Naive thymus-derived CD4-positive, alpha-beta T cell (primary cell): Measurements from ENCODE around the gene RABL2B. TPM values are rescaled to one million over a fixed set of nuclear protein-coding genes. Genes with fewer than 3 reads are reported as not detected.
A peak's percentile ranks its signal among the peaks of the same experiment; 100 is the strongest.
"Not testable (repeated sequence)": the region's sequence is repeated elsewhere in the genome, so short reads cannot be mapped to it uniquely, and the experiment has no call there.

Experiments used
- ATAC-seq: fragments of 150-1000 bp; cut with Tn5 transposase; 2 replicates; pipeline ENCODE4 v1.10.0; 2021; ENCODE audit warnings: mild to moderate bottlenecking, moderate library complexity
- CTCF ChIA-PET: fragments of 350-600 bp; sonication (Branson Sonifier 250); formaldehyde crosslinking; loops from one replicate; lab custom pipeline; 2021; ENCODE audit warnings: antibody characterized with exemption; lab: Charles Lee
- POLR2A ChIA-PET: fragments of 350-600 bp; sonication (Branson Sonifier 250); formaldehyde crosslinking; loops from one replicate; lab custom pipeline; 2021; ENCODE audit warnings: antibody characterized with exemption, inconsistent platforms; lab: Charles Lee
- DNase-seq, 9 donors: peaks; one replicate each; pipeline versions ENCODE4 v3.0.0 to v3.0.0-alpha.2; 2020 to 2022; ENCODE audit warnings: mixed read lengths in 1 of 9
- H3K27ac ChIP-seq: one replicate; pipeline ENCODE4 v1.7.0; 2013; ENCODE audit warnings: mild to moderate bottlenecking, low read depth, low read length, moderate library complexity
- H3K27me3 ChIP-seq, 2 donors: one replicate each; pipeline ENCODE4 v1.7.0; 2013; ENCODE audit warnings: low read length in 2 of 2, mild to moderate bottlenecking in 2 of 2, moderate library complexity in 2 of 2; ENCODE audit not compliant: control insufficient read depth in 2 of 2, insufficient read depth in 2 of 2
- H3K36me3 ChIP-seq, 3 experiments: 1 replicate in 2 of 3; 2 replicates in 1 of 3; pipeline ENCODE4 v1.7.0; 2013; ENCODE audit warnings: low read length in 3 of 3, mild to moderate bottlenecking in 3 of 3, moderate library complexity in 1 of 3; ENCODE audit not compliant: insufficient read depth in 3 of 3, control insufficient read depth in 2 of 3
- H3K4me1 ChIP-seq, 2 donors: one replicate each; pipeline ENCODE4 v1.7.0; 2013; ENCODE audit warnings: low read length in 2 of 2, mild to moderate bottlenecking in 2 of 2, moderate library complexity in 1 of 2; ENCODE audit not compliant: control insufficient read depth in 2 of 2, insufficient read depth in 2 of 2
- H3K4me3 ChIP-seq: 2 replicates; pipeline ENCODE4 v1.7.0; 2013; ENCODE audit warnings: mild to moderate bottlenecking, low read length
- H3K9me3 ChIP-seq, 3 experiments: 1 replicate in 2 of 3; 2 replicates in 1 of 3; pipeline ENCODE4 v1.7.0; 2013; ENCODE audit warnings: low read length in 3 of 3; ENCODE audit not compliant: control insufficient read depth in 2 of 3
- H3K27ac Mint-ChIP-seq, 9 donors: one replicate each; pipeline ENCODE4 v1.8.0; 2020 to 2022; ENCODE audit warnings: mixed read lengths in 9 of 9, mild to moderate bottlenecking in 8 of 9, moderate library complexity in 5 of 9, inconsistent platforms in 2 of 9
- H3K27me3 Mint-ChIP-seq, 5 donors: one replicate each; pipeline ENCODE4 v1.8.0; 2021 to 2022; ENCODE audit warnings: mixed read lengths in 5 of 5, mild to moderate bottlenecking in 1 of 5
- H3K36me3 Mint-ChIP-seq, 5 donors: one replicate each; pipeline ENCODE4 v1.8.0; 2020 to 2022; ENCODE audit warnings: mixed read lengths in 5 of 5, mild to moderate bottlenecking in 3 of 5, inconsistent platforms in 1 of 5
- H3K4me1 Mint-ChIP-seq, 7 donors: one replicate each; pipeline ENCODE4 v1.8.0; 2020 to 2022; ENCODE audit warnings: mixed read lengths in 7 of 7, mild to moderate bottlenecking in 3 of 7, inconsistent platforms in 1 of 7
- H3K4me3 Mint-ChIP-seq, 10 donors: one replicate each; pipeline ENCODE4 v1.8.0; 2020 to 2022; ENCODE audit warnings: mild to moderate bottlenecking in 10 of 10, mixed read lengths in 10 of 10, moderate library complexity in 6 of 10, inconsistent platforms in 2 of 10
- H3K9me3 Mint-ChIP-seq, 11 donors: one replicate each; pipeline ENCODE4 v1.8.0; 2020 to 2022; ENCODE audit warnings: mixed read lengths in 11 of 11, mild to moderate bottlenecking in 4 of 11, inconsistent platforms in 1 of 11, moderate library complexity in 1 of 11
- intact Hi-C, 2 donors: fragments of 100-400 bp; cut with micrococcal nuclease; formaldehyde crosslinking; loops; one replicate each; pipeline ENCODE4 v1.15.1; 2023
- polyA plus RNA-seq, 2 donors: library from polyadenylated mRNA; unstranded; fragments of 300-500 nt; fragmentation: Illumina TruSeq; gene quantifications; one replicate each; pipeline ENCODE4 v1.2.3, GENCODE V29; 2021
- total RNA-seq, 6 experiments: library from RNA in 5 of 6; stranded (reverse) in 5 of 6; gene quantifications; 1 replicate in 5 of 6; 2 replicates in 1 of 6; pipeline ENCODE4 v1.2.3 and lab custom pipeline; 2021 to 2026

Gene RABL2B
- total RNA-seq = 10 to 100 TPM; 40.8 to 81.7 (median 51.1) TPM
- 10 to 100 TPM; 24.3 to 32.1 TPM for polyA plus RNA-seq
- 18.0 reads per million, percentile 48 among the genes with 10 or more reads in this experiment for total RNA-seq (lab: John Stamatoyannopoulos, UW)

DNA sequence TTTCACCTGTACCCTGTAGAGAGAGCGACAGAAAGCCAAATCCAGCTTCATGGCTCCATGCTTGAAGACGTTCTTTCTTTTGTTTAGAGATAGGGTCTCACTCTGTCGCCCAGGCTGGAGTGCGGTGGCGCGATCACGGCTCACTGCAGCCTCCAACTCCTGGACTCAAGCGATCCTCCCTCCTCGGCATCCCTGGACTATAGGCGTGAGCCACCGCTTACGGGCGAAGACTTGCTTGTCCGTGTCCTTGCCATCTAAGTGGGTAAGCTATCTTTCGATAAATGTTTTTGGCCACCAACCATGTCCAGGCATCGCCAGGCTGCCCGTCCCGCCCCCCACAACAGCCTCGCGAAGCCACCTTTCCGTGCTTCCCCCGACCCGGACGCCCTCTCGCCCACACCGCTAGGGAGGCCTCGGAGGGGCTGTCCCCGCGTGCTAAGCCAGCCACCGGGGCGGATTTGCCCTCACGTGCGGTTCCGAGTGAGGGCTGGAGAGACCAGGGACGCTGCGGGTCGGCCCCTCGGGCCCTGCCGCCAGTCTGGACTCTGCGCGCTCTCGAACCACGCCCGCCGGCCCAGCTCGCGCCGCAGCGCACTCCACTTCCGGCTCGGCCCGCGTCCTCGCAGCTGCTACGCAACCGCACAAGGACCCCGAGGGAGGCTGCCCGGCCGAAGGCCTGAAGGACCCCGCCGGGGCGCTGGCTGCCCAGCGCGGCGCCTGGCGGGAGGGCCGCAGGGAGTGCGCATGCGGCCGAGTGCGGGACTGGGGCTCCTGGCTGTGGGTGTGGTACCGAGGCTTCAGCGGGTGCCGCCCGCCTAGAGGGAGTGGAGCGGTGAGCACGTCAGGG lies at the start of gene RABL2B:
TSS of gene RABL2B (minus strand) at position 604 of the 847 bp plus-strand sequence. CDS start 1,342 bp downstream, outside the sequence.
- H3K36me3 ChIP-seq, H3K36me3 Mint-ChIP-seq, intact Hi-C loops, H3K27me3 Mint-ChIP-seq, CTCF ChIA-PET, H3K9me3 Mint-ChIP-seq, H3K27me3 ChIP-seq, H3K4me1 ChIP-seq, H3K9me3 ChIP-seq, POLR2A ChIA-PET: not testable (repeated sequence)
- Histone ChIP-seq H3K27ac (peak within 1 kb of the TSS; percentile 58), H3K4me3 (peak within 1 kb of the TSS; percentile 55)
- peak within 1 kb of the TSS; percentile 37 to 88 (median 81) for H3K27ac Mint-ChIP-seq
- H3K4me1 Mint-ChIP-seq = peaks cover 5 to 10% (median 9%) of the 10 kb centered on the region in 7 donors
- DNase-seq = peak; percentile 79 to 95 (median 92)
- ATAC-seq = peak; percentile 98
- H3K4me3 Mint-ChIP-seq = peak within 1 kb of the TSS; percentile 81 to 90 (median 87)

DNA sequence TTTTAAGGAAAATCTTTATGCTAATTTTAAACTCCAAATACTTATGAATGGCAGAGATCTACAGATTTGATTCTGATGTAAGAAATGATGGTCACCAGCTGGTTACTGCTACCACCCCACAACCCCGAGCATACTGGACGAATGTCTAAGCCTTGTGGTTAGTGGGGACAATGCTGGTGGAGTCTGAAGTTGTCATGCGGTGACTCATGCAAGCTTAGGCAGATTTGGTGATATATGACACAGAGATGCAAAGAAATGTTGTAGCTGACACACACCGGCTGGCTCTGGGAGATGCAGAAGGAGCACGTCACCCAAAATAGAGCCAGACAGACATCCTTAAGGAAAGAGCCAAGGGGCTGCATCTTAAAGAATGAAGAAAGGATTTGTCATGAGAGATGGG lies 3.5 kb upstream of the RABL2B start:
- H3K4me1 ChIP-seq, H3K27ac Mint-ChIP-seq, H3K9me3 ChIP-seq, H3K36me3 Mint-ChIP-seq, intact Hi-C loops, ATAC-seq, POLR2A ChIA-PET, CTCF ChIA-PET, H3K4me3 ChIP-seq, DNase-seq, H3K4me3 Mint-ChIP-seq, H3K9me3 Mint-ChIP-seq, H3K27me3 Mint-ChIP-seq, H3K27ac ChIP-seq, H3K27me3 ChIP-seq, H3K36me3 ChIP-seq: not testable (repeated sequence)
- peaks cover 5 to 10% (median 9%) of the 10 kb centered on the region in 7 donors for H3K4me1 Mint-ChIP-seq

DNA sequence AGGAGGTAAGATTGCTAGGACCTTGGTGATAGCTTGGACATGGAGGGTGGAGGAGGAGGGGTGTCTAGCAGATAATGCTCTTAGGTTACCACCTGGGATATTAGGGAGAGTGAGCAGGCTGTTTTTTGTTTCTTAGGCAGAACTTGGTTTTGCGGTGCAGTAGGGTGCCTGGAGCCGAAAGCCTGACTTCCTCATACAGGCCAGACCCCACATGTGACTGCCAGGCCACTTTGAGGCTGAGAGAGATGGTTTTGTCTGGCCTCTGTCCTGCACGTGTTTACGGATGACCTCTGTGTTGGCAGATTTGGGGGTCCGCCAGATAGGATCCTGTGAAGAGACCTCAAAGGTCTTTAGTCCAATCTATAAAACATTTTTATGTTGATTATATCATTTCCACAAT lies 1.9 kb upstream of the RABL2B start:
- POLR2A ChIA-PET, CTCF ChIA-PET, DNase-seq, H3K9me3 ChIP-seq, H3K27ac Mint-ChIP-seq, H3K27me3 Mint-ChIP-seq, H3K27ac ChIP-seq, intact Hi-C loops, ATAC-seq, H3K4me3 ChIP-seq, H3K9me3 Mint-ChIP-seq, H3K36me3 ChIP-seq, H3K36me3 Mint-ChIP-seq, H3K4me1 ChIP-seq, H3K27me3 ChIP-seq: not testable (repeated sequence)
- H3K4me1 Mint-ChIP-seq = peaks cover 5 to 10% (median 9%) of the 10 kb centered on the region in 7 donors
- peak overlapping the region in 6 of 10 donors; percentile 18 to 54 (median 43) for H3K4me3 Mint-ChIP-seq

DNA sequence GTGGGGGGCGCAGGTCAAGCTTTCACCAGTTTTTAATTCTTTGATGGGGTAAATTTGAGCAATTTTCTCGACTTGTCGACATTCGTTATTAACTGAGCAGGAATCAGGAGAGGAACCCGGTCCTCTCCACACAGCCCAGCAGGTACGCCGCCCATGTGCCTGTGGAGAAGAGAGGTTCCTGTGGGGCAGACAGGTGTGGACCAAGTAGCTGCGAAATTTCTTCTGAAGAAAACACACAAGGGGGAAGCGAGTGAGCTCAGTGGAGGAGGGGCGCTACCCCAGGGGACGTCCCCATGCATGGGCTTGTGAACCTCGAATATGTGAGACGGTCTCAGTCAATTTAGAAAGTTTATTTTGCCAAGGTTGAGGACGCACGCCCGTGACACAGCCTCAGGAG lies 442 bp upstream of the RABL2B start:
- peak overlapping the region; percentile 55 for H3K4me3 ChIP-seq
- Mint-ChIP-seq H3K4me3 (peak overlapping the region; percentile 81 to 90 (median 87)), H3K27ac (peak overlapping the region; percentile 37 to 88 (median 81)), H3K4me1 (peaks cover 5 to 10% (median 9%) of the 10 kb centered on the region in 7 donors)
- H3K4me1 ChIP-seq, H3K36me3 ChIP-seq, CTCF ChIA-PET, intact Hi-C loops, H3K36me3 Mint-ChIP-seq, H3K27me3 Mint-ChIP-seq, H3K9me3 ChIP-seq, H3K27me3 ChIP-seq, POLR2A ChIA-PET, H3K9me3 Mint-ChIP-seq: not testable (repeated sequence)
- ATAC-seq (peak; percentile 27), DNase-seq (peak in 3 of 9 donors; percentile 17 to 28 (median 19))
- peak overlapping the region; percentile 58 for H3K27ac ChIP-seq

DNA sequence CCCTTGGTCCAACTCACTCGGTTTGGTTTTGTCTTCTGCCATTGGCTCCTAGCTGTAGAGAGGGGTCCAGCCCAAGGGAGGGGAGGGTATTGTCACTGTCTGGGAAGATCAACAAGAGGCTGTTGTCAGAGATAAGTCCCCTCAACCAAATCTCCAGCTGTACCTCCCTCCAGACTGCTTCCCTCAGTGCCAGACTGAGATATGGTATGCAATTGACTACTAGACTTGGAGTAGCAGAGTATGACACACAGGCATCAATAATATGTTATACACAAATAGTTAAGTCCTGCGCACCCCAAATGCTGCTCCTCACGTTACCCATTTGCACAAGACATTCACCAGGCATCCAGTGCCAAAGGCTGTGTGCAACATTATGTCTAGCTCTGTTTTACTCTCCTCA lies 1.2 kb downstream of the RABL2B start:
- H3K27ac ChIP-seq, H3K36me3 Mint-ChIP-seq, H3K27me3 Mint-ChIP-seq, H3K9me3 ChIP-seq, POLR2A ChIA-PET, H3K4me3 ChIP-seq, intact Hi-C loops, H3K36me3 ChIP-seq, CTCF ChIA-PET, H3K27me3 ChIP-seq, H3K9me3 Mint-ChIP-seq, ATAC-seq, DNase-seq, H3K4me1 ChIP-seq: not testable (repeated sequence)
- Mint-ChIP-seq H3K27ac (peak overlapping the region in 3 of 9 donors; percentile 67 to 69 (median 69)), H3K4me1 (peaks cover 5 to 10% (median 9%) of the 10 kb centered on the region in 7 donors), H3K4me3 (peak overlapping the region in 9 of 10 donors; percentile 33 to 81 (median 53))

DNA sequence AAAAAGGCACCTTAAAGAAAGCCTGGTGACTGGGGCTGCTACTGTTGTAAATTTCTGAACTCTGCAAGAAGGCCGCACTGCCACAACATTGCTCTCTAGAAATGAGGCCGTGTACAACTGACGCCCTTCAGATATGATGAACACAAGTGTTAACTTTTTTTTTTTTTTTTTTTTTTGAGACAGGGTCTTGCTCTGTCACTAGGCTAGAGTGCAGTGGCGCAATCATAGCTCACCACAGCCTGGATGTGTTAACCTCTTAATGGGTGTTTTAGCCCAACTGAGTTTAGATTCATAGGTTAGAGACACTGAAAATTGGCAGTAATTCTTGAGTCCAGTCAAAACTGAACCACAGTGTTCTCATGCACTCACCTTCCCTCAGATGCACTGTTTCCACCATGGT lies 3.2 kb downstream of the RABL2B start:
- H3K36me3 Mint-ChIP-seq, H3K4me1 ChIP-seq, POLR2A ChIA-PET, H3K9me3 Mint-ChIP-seq, H3K36me3 ChIP-seq, H3K4me3 Mint-ChIP-seq, H3K27ac ChIP-seq, DNase-seq, H3K27me3 ChIP-seq, ATAC-seq, H3K9me3 ChIP-seq, CTCF ChIA-PET, intact Hi-C loops, H3K4me3 ChIP-seq, H3K27me3 Mint-ChIP-seq: not testable (repeated sequence)
- Mint-ChIP-seq H3K27ac (peak overlapping the region in 1 of 9 donors; percentile 41), H3K4me1 (peaks cover 5 to 10% (median 9%) of the 10 kb centered on the region in 7 donors)

DNA sequence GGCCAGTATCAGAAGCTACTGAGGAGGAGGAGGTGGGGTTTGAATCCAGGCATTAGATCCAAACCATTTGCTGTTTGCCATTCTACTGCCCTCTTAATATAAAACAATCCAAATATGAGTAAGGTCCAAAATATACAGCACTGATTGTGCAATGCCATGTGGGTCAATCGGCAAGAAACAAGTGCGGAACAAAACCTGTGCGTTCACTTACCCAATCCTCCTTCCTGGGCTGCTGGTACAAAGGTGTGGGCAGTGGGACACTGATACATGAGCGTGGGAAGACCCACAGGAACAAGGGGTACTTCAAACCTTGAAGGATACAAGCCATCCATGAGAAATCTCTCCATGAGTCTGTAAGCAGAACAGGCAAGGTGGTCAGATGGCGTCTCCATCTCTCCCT lies 5.8 kb downstream of the RABL2B start:
- POLR2A ChIA-PET, H3K27me3 Mint-ChIP-seq, H3K4me1 ChIP-seq, H3K27ac Mint-ChIP-seq, H3K36me3 Mint-ChIP-seq, H3K27me3 ChIP-seq, ATAC-seq, H3K9me3 ChIP-seq, CTCF ChIA-PET, H3K4me3 Mint-ChIP-seq, H3K4me3 ChIP-seq, H3K9me3 Mint-ChIP-seq, H3K27ac ChIP-seq, H3K36me3 ChIP-seq, intact Hi-C loops, DNase-seq, H3K4me1 Mint-ChIP-seq: not testable (repeated sequence)
